Sigmoid colon (tissue), 7 donors: Measurements from ENCODE around the gene KCNJ14. TPM values are rescaled to one million over a fixed set of nuclear protein-coding genes. Genes with fewer than 3 reads are reported as not detected.
"Not testable (repeated sequence)": the region's sequence is repeated elsewhere in the genome, so short reads cannot be mapped to it uniquely, and the experiment has no call there.

Source experiments
- DNase-seq: peaks from one replicate; pipeline ENCODE4 v3.0.0-alpha.2; 2019
- H3K27ac ChIP-seq, 4 donors: fragments of 200-600 bp; sonication (generic); one replicate each; pipeline ENCODE4 v1.5.1; 2016 to 2019; ENCODE audit warnings: mild to moderate bottlenecking in 1 of 4
- H3K27me3 ChIP-seq, 3 donors: fragments of 200-600 bp; sonication (generic); one replicate each; pipeline ENCODE4 v1.5.1; 2019; ENCODE audit warnings: mild to moderate bottlenecking in 1 of 3
- H3K36me3 ChIP-seq, 4 donors: fragments of 200-600 bp; sonication (generic); one replicate each; pipeline ENCODE4 v1.5.1; 2016 to 2019
- H3K4me1 ChIP-seq, 4 donors: fragments of 200-600 bp; sonication (generic); one replicate each; pipeline ENCODE4 v1.5.1; 2017 to 2019
- H3K4me3 ChIP-seq, 4 donors: fragments of 200-600 bp; sonication (generic); one replicate each; pipeline ENCODE4 v1.5.1; 2017 to 2019; ENCODE audit warnings: mild to moderate bottlenecking in 2 of 4, moderate library complexity in 1 of 4
- H3K9me3 ChIP-seq, 4 donors: fragments of 200-600 bp in 3 of 4; sonication (generic) in 3 of 4; one replicate each; pipeline versions ENCODE4 v1.5.1 to v1.6.1; 2013 to 2019
- EP300 ChIP-seq, 4 donors: sonication (generic); formaldehyde crosslinking; IDR thresholded peaks; one replicate each; pipeline ENCODE4 v1.6.1; 2017; ENCODE audit warnings: antibody characterized with exemption in 4 of 4
- POLR2A ChIP-seq, 2 donors: fragments of 450-650 bp; IDR thresholded peaks; one replicate each; pipeline ENCODE4 v1.6.1; 2016; ENCODE audit warnings: antibody characterized with exemption in 2 of 2, mild to moderate bottlenecking in 2 of 2, moderate library complexity in 2 of 2
- POLR2AphosphoS5 ChIP-seq, 4 donors: sonication (generic); formaldehyde crosslinking; IDR thresholded peaks; one replicate each; pipeline ENCODE4 v1.6.1; 2017; ENCODE audit warnings: antibody characterized with exemption in 4 of 4
- whole genome bisulfite sequencing, 2 donors: extraction: QIAGEN DNeasy Blood & Tissue Kit; methylation state at CpG; one replicate each; pipeline ENCODE4 v1.1.7; 2013; 5-methylcytosine and 5-hydroxymethylcytosine counted together
- intact Hi-C: fragments of 100-400 bp; cut with DNase I; formaldehyde crosslinking; loops from one replicate; pipeline ENCODE4 v1.15.1; 2023
- polyA plus RNA-seq, 3 donors: library from polyadenylated mRNA; stranded (reverse); fragments of 200-250 nt; gene quantifications; one replicate each; pipeline ENCODE4 v1.2.3, GENCODE V29; 2013
- total RNA-seq, 4 donors: library from RNA; depleted of rRNA; stranded (reverse); fragments of >200 nt; gene quantifications; one replicate each; pipeline ENCODE4 v1.1.0, GENCODE V29; 2016
- TF ChIP-seq, protein P1 (sequence below), 4 experiments: fragments of 450-650 bp in 3 of 4; fragments of 200-600 bp in 1 of 4; IDR thresholded peaks; one replicate each; pipeline ENCODE4 v1.5.1; 2016 to 2019; ENCODE audit warnings: antibody characterized with exemption in 4 of 4, mild to moderate bottlenecking in 3 of 4, moderate library complexity in 2 of 4
- donor health status: healthy with polysubstance abuse.
- donor health status: Bipolar disorder and iron deficiency.
- donor health status: healthy.

The KCNJ14 gene
- total and polyA plus RNA-seq, 7 donors: under 0.01 to 1.4 (median 0.44) TPM; not detected in 1

DNA sequence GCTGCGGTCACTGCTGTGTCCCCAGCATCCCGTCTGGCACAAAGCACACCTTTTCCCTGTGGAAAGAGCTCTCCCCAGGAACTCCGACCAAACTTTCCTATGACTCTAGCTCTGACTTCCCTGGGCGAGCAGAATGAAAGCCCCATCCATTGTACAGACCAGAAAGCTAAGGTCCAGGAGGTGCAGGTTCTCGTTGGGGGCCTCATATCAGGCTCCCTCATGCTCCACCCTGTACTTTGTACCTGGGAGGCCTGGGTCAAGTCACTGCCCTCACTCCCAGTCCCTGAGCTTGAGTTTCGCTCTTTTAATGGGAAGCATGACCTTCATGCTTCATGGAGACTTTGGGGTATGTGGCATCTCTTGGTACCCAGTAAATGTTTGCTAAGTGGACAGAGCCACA, 32.2 kb downstream of the KCNJ14 start:
- 35 to 81% methylated on average over 6 of the region's 6 CpGs for WGBS, 2 donors
- peak overlapping the region in 3 of 4 donors; percentile 49 to 71 (median 59) for H3K27ac ChIP-seq
- H3K4me1 ChIP-seq: peaks cover 0 to 32% (median 21%) of the 10 kb centered on the region in 4 donors
- DNase-seq: no peak
- no peak for TF ChIP-seq POLR2AphosphoS5 (IDR thresholded peaks at IDR 0.05)
- TF ChIP-seq, protein P1, sequence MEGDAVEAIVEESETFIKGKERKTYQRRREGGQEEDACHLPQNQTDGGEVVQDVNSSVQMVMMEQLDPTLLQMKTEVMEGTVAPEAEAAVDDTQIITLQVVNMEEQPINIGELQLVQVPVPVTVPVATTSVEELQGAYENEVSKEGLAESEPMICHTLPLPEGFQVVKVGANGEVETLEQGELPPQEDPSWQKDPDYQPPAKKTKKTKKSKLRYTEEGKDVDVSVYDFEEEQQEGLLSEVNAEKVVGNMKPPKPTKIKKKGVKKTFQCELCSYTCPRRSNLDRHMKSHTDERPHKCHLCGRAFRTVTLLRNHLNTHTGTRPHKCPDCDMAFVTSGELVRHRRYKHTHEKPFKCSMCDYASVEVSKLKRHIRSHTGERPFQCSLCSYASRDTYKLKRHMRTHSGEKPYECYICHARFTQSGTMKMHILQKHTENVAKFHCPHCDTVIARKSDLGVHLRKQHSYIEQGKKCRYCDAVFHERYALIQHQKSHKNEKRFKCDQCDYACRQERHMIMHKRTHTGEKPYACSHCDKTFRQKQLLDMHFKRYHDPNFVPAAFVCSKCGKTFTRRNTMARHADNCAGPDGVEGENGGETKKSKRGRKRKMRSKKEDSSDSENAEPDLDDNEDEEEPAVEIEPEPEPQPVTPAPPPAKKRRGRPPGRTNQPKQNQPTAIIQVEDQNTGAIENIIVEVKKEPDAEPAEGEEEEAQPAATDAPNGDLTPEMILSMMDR (IDR thresholded peaks at IDR 0.05): no peak
- H3K36me3 ChIP-seq: no peaks in the 10 kb centered on the region
- intact Hi-C loops: no loop called here
- H3K9me3 ChIP-seq: no peaks in the 10 kb centered on the region
- peaks cover 0 to 15% (median 11%) of the 10 kb centered on the region in 3 donors for H3K27me3 ChIP-seq
- no peak overlapping the region for H3K4me3 ChIP-seq

DNA sequence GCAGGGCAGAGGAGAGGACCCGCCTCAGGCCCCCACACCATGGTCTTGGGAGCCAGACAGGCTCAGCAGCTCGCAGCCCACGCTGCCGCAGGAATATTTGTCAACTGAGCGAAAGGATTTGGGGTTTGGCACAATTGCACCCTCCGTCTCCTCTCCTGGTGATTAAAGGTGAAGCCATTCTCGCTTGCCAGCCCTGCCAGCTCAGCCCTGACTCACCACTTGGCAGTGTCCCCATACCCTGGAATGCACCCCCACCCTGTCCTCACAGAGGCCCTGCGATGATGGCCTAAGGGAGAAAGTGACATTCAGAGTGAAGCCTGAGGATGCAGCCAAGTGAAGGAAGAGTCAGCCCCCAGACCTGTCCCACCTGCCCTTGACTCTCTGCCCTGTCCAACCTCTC, 32.6 kb downstream of the KCNJ14 start:
- no peak overlapping the region for H3K4me3 ChIP-seq
- no peak for DNase-seq
- 19 to 71% methylated on average over 8 of the region's 8 CpGs for WGBS, 2 donors
- peaks cover 0 to 31% (median 21%) of the 10 kb centered on the region in 4 donors for H3K4me1 ChIP-seq
- TF ChIP-seq POLR2A (IDR thresholded peaks at IDR 0.05): no peak
- TF ChIP-seq POLR2AphosphoS5 (IDR thresholded peaks at IDR 0.05): peak in 1 of 4 donors; percentile 29
- H3K9me3 ChIP-seq: no peaks in the 10 kb centered on the region
- H3K27ac ChIP-seq: peak overlapping the region; percentile 17 to 71 (median 54)
- intact Hi-C loops: no loop called here
- H3K27me3 ChIP-seq: peaks cover 0 to 17% (median 11%) of the 10 kb centered on the region in 3 donors
- H3K36me3 ChIP-seq: no peaks in the 10 kb centered on the region

DNA sequence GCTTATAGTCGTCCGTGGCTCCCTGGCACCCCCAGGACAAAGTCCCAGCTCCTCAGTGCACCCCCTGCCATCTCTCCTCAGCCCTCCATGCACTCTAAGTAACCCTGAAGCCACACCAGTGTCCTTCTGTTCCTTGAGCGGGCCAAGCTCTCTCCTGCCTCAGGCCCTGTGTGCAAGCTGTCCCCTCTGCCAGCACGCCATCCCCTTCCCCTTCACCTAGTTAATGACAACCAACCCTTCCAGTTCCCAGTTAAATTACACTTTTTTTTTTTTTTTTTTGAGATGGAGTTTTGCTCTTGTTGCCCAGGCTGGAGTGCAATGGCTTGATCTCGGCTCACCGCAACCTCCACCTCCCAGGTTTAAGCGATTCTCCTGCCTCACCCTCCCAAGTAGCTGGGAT, 33.1 kb downstream of the KCNJ14 start:
- H3K4me1 ChIP-seq: peaks cover 0 to 31% (median 21%) of the 10 kb centered on the region in 4 donors
- WGBS, 2 donors: 65 to 86% methylated on average over 7 of the region's 7 CpGs
- H3K27ac ChIP-seq: peak overlapping the region; percentile 17 to 71 (median 54)
- H3K4me3 ChIP-seq, H3K36me3 ChIP-seq, H3K9me3 ChIP-seq, DNase-seq, intact Hi-C loops: not testable (repeated sequence)
- H3K27me3 ChIP-seq: peaks cover 0 to 22% (median 11%) of the 10 kb centered on the region in 3 donors

DNA sequence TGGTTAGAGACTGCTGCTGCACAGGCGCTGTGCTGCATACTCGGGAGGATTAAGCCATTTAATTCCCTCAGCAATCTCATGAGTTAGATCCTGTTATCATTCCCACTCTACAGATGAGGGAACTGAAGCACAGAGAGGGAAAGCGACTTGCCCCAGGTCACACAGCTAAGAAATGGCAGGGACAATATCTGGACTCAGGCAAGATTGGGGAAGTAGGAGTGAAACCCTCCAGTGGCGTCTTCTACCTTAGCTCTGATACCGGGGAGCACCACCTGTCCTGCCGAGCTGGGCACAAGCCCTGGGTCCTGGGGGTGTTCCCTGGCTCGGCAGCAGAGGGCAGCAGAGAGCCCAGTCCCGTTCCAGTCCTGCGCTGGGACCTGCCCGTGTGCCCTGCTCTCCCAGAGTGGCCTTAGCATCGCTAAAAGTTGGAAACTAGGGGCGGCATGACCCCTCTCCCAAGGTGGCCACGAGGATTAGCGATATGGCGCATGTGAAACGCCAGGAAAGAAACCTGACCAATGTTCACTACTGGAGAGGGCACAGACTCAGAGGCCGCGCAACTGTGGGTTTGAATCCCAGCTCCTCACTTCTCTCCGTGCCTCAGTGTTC, 34.3 kb downstream of the KCNJ14 start:
- Histone ChIP-seq H3K27ac (no peak overlapping the region), H3K4me3 (no peak overlapping the region), H3K4me1 (peaks cover 0 to 39% (median 28%) of the 10 kb centered on the region in 4 donors), H3K27me3 (peaks cover 0 to 23% (median 11%) of the 10 kb centered on the region in 3 donors), H3K36me3 (no peaks in the 10 kb centered on the region), H3K9me3 (no peaks in the 10 kb centered on the region)
- intact Hi-C loops: loop anchor here (1.0 to 5.0 kb wide), 3 partner anchors 78 to 97 kb away; partner anchors contain the start of genes GRIN2D and KDELR1
- TF ChIP-seq POLR2A (IDR thresholded peaks at IDR 0.05) (no peak), EP300 (IDR thresholded peaks at IDR 0.05) (no peak), POLR2AphosphoS5 (IDR thresholded peaks at IDR 0.05) (no peak)
- TF ChIP-seq, protein P1 (IDR thresholded peaks at IDR 0.05): peak; percentile 80 to 97 (median 94)
- 18 to 25% methylated on average over 19 of the region's 19 CpGs for WGBS, 2 donors
- peak; percentile 85 for DNase-seq

DNA sequence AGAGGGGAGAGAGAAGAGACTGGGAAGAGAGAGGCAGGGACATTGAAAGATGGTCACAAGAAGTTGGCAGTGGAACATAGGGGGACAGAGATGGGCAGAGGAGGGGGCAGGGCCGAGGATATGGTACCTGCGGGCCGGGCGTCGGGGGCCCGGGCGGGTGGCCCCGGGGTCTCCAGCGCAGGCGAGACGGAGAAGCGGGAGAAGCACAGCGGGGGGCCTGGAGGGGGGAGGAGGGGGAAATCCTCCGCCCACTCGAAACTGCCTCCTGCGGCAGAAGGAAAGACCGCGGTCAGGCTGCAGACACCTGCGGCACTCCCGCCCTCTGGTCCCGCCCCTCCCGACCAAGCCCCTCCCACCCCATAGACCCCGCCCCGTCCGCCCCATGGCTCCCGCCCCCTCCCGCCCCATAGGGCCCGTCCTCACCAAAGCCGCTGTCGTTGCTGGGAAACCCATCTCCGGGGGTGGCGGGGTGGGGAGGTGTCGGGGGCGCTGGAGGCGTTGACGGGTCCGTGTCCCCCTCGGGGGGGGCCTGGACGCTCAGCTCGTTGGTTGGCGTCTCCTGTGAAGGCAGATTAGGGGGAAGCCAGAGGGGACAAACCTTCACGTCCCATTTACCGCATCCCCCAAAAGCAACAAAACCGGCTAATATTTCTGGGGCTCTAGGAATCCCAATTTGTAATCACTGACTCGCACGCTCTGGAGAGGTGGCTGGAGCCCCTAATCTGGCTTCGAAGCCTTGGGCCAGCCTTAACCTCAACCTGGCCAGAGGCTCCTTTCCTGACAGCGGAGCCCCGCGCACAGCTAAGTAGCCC, 35.8 kb downstream of the KCNJ14 start:
- Histone ChIP-seq H3K4me1 (peaks cover 0 to 42% (median 29%) of the 10 kb centered on the region in 4 donors), H3K27ac (peak overlapping the region in 1 of 4 donors; percentile 13), H3K4me3 (no peak overlapping the region), H3K9me3 (no peaks in the 10 kb centered on the region), H3K27me3 (peaks cover 0 to 32% (median 11%) of the 10 kb centered on the region in 3 donors), H3K36me3 (no peaks in the 10 kb centered on the region)
- no peak for TF ChIP-seq POLR2AphosphoS5 (IDR thresholded peaks at IDR 0.05)
- TF ChIP-seq POLR2A (IDR thresholded peaks at IDR 0.05): no peak
- TF ChIP-seq EP300 (IDR thresholded peaks at IDR 0.05): no peak
- TF ChIP-seq, protein P1 (IDR thresholded peaks at IDR 0.05): no peak
- intact Hi-C loops: loop anchor here (5.0 kb wide), 2 partner anchors 76 to 99 kb away; partner anchors contain the start of genes GRIN2D and KDELR1
- no peak for DNase-seq
- 5 to 6% methylated on average over 49 to 50 of the region's 50 CpGs for WGBS, 2 donors
